H9 (cell line): ENCODE results near the gene NPTX1. TPM values are rescaled to one million over a fixed set of nuclear protein-coding genes. Genes with fewer than 3 reads are reported as not detected.

Experiments used
- DNase-seq: peaks from one replicate; pipeline ENCODE4 v3.0.0-alpha.2; 2017
- H2AFZ ChIP-seq: one replicate; pipeline ENCODE4 v1.6.1; 2013; ENCODE audit warnings: mild to moderate bottlenecking, low read length, control low read depth, moderate library complexity
- H2AK5ac ChIP-seq: 2 replicates; pipeline ENCODE4 v1.6.1; 2013; ENCODE audit warnings: low read length, control low read depth, mixed read lengths; ENCODE audit not compliant: insufficient read length
- H2BK120ac ChIP-seq: one replicate; pipeline ENCODE4 v1.6.1; 2013; ENCODE audit warnings: low read depth, mild to moderate bottlenecking, low read length, control low read depth, inconsistent platforms; ENCODE audit not compliant: poor library complexity, severe bottlenecking
- H2BK12ac ChIP-seq: 2 replicates; pipeline ENCODE4 v1.6.1; 2013; ENCODE audit warnings: low read length, control low read depth, mixed read lengths, low read depth; ENCODE audit not compliant: insufficient read length
- H2BK15ac ChIP-seq: 2 replicates; pipeline ENCODE4 v1.6.1; 2013; ENCODE audit warnings: low read depth, low read length, control low read depth
- H2BK20ac ChIP-seq: one replicate; pipeline ENCODE4 v1.6.1; 2013; ENCODE audit warnings: low read depth, mild to moderate bottlenecking, low read length, control low read depth, inconsistent platforms; ENCODE audit not compliant: poor library complexity, severe bottlenecking
- H2BK5ac ChIP-seq: 2 replicates; pipeline ENCODE4 v1.6.1; 2013; ENCODE audit warnings: low read length, control low read depth, mixed read lengths; ENCODE audit not compliant: insufficient read length
- H3K14ac ChIP-seq: 2 replicates; pipeline ENCODE4 v1.6.1; 2013; ENCODE audit warnings: low read length, control low read depth; ENCODE audit not compliant: insufficient read depth
- H3K18ac ChIP-seq: 2 replicates; pipeline ENCODE4 v1.6.1; 2013; ENCODE audit warnings: low read depth, mild to moderate bottlenecking, mixed read lengths, low read length, control low read depth; ENCODE audit not compliant: insufficient read length
- H3K23ac ChIP-seq: 2 replicates; pipeline ENCODE4 v1.6.1; 2013; ENCODE audit warnings: low read length, control low read depth, mixed read lengths, low read depth; ENCODE audit not compliant: insufficient read length
- H3K23me2 ChIP-seq: 2 replicates; pipeline ENCODE4 v1.6.1; 2013; ENCODE audit warnings: low read depth, mild to moderate bottlenecking, mixed read lengths, low read length, control low read depth; ENCODE audit not compliant: insufficient read length, poor library complexity, severe bottlenecking
- H3K27ac ChIP-seq: 2 replicates; pipeline ENCODE4 v1.5.1; 2013; ENCODE audit warnings: low read length, control low read depth, mixed read lengths, low read depth; ENCODE audit not compliant: insufficient read length
- H3K27me3 ChIP-seq: 2 replicates; pipeline ENCODE4 v1.6.1; 2013; ENCODE audit warnings: low read length, control low read depth, inconsistent platforms; ENCODE audit not compliant: insufficient read depth
- H3K4ac ChIP-seq: 2 replicates; pipeline ENCODE4 v1.6.1; 2013; ENCODE audit warnings: low read depth, mild to moderate bottlenecking, control low read depth, inconsistent platforms, low read length, moderate library complexity
- H3K4me1 ChIP-seq: 2 replicates; pipeline ENCODE4 v1.6.1; 2013; ENCODE audit warnings: low read length, control low read depth, inconsistent platforms; ENCODE audit not compliant: insufficient read depth
- H3K4me2 ChIP-seq: 2 replicates; pipeline ENCODE4 v1.6.1; 2013; ENCODE audit warnings: low read length, control low read depth, mixed read lengths; ENCODE audit not compliant: insufficient read length, insufficient read depth
- H3K56ac ChIP-seq: 2 replicates; pipeline ENCODE4 v1.6.1; 2013; ENCODE audit warnings: low read depth, mild to moderate bottlenecking, mixed read lengths, low read length, control low read depth; ENCODE audit not compliant: insufficient read length
- H3K79me1 ChIP-seq: 2 replicates; pipeline ENCODE4 v1.6.1; 2013; ENCODE audit warnings: low read depth, mild to moderate bottlenecking, moderate library complexity, low read length, control low read depth, inconsistent platforms; ENCODE audit not compliant: insufficient read depth, poor library complexity, severe bottlenecking
- H3K79me2 ChIP-seq: 2 replicates; pipeline ENCODE4 v1.6.1; 2013; ENCODE audit warnings: low read length, control low read depth, inconsistent platforms; ENCODE audit not compliant: insufficient read depth
- H3K9ac ChIP-seq: 2 replicates; pipeline ENCODE4 v1.6.1; 2013; ENCODE audit warnings: low read length, control low read depth, mixed read lengths; ENCODE audit not compliant: insufficient read length; ENCODE audit errors: extremely low read depth
- H3K9me3 ChIP-seq: one replicate; pipeline ENCODE4 v1.6.1; 2013; ENCODE audit warnings: low read depth, low read length, inconsistent platforms; ENCODE audit not compliant: control insufficient read depth
- H3T11ph ChIP-seq: one replicate; pipeline ENCODE4 v1.6.1; 2013; ENCODE audit warnings: mild to moderate bottlenecking, low read length, control low read depth, inconsistent platforms
- H4K20me1 ChIP-seq: one replicate; pipeline ENCODE4 v1.6.1; 2013; ENCODE audit not compliant: control insufficient read depth, insufficient read length, insufficient read depth
- H4K5ac ChIP-seq: 2 replicates; pipeline ENCODE4 v1.6.1; 2013; ENCODE audit warnings: low read depth, mild to moderate bottlenecking, mixed read lengths, low read length, control low read depth; ENCODE audit not compliant: insufficient read length
- H4K8ac ChIP-seq: replicated peaks from 2 replicates; pipeline ENCODE4 v1.6.1; 2013; ENCODE audit warnings: low read length, control low read depth, mixed read lengths, low read depth; ENCODE audit not compliant: insufficient read length
- H4K91ac ChIP-seq: 2 replicates; pipeline ENCODE4 v1.6.1; 2013; ENCODE audit warnings: low read depth, mild to moderate bottlenecking, moderate library complexity, mixed read lengths, low read length, control low read depth; ENCODE audit not compliant: insufficient read length
- H3K27ac Mint-ChIP-seq, 3 experiments: 2 replicates in 2 of 3; 3 replicates in 1 of 3; pipeline ENCODE4 v1.8.0; 2020 to 2021; ENCODE audit warnings: mixed read lengths in 3 of 3, mild to moderate bottlenecking in 1 of 3, moderate library complexity in 1 of 3
- H3K27me3 Mint-ChIP-seq: 2 replicates; pipeline ENCODE4 v1.8.0; 2021; ENCODE audit warnings: low read depth, mild to moderate bottlenecking, moderate library complexity, mixed read lengths
- H3K36me3 Mint-ChIP-seq, 3 experiments: 2 replicates in 2 of 3; 3 replicates in 1 of 3; pipeline ENCODE4 v1.8.0; 2020 to 2021; ENCODE audit warnings: low read depth in 3 of 3, mixed read lengths in 3 of 3; ENCODE audit not compliant: insufficient read depth in 1 of 3
- H3K4me1 Mint-ChIP-seq, 2 experiments: 2 replicates each; pipeline ENCODE4 v1.8.0; 2020; ENCODE audit warnings: mixed read lengths in 2 of 2
- H3K4me3 Mint-ChIP-seq, 2 experiments: 2 replicates in 1 of 2; 3 replicates in 1 of 2; pipeline ENCODE4 v1.8.0; 2020 to 2021; ENCODE audit warnings: mild to moderate bottlenecking in 2 of 2, mixed read lengths in 2 of 2, moderate library complexity in 1 of 2
- H3K9me3 Mint-ChIP-seq, 2 experiments: 2 replicates in 1 of 2; 3 replicates in 1 of 2; pipeline ENCODE4 v1.8.0; 2020; ENCODE audit warnings: mild to moderate bottlenecking in 2 of 2, mixed read lengths in 2 of 2, moderate library complexity in 1 of 2
- WGBS: extraction: QIAGEN DNeasy Blood & Tissue Kit; methylation state at CpG from one replicate; pipeline ENCODE4 v1.1.7; 2013; ENCODE audit warnings: missing lambda C conversion rate, low lambda C conversion rate, mixed read lengths; ENCODE audit not compliant: insufficient read length; ENCODE audit errors: extremely low coverage; 5-methylcytosine and 5-hydroxymethylcytosine counted together
- total RNA-seq: library from RNA; stranded (reverse); gene quantifications from 2 replicates; pipeline ENCODE4 v1.2.1, GENCODE V29; 2021
- TF ChIP-seq, protein P1 (sequence below): fragments of 200-600 bp; sonication (generic); conservative IDR thresholded peaks from 3 replicates; pipeline ENCODE4 v1.8.0; 2021; ENCODE audit warnings: antibody characterized with exemption, mild to moderate bottlenecking

NPTX1 gene
- total RNA-seq, 1 experiment from 2014 or later = 20.5 TPM

DNA sequence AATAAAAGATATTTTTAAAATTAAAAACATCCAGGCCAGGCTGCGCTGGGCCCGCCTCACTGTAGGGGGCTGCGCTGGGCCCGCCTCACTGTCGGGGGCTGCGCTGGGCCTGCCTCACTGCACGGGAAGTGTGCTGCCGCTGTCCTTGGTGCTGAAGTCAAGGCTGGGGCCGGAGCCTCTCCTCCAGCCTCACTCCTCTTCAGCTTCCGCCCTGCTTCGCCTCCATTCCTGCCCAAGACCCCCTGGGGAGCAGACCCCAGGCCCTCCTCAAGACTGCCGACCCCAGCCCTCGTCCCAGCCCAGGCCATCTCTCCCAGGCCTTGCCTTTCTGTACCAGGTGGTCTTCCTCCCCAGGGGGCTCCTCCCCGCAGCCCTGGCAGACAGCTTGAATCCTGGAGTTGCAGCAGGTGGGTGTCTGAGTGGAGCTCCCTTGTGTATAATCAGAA is 35.3 kb downstream of the NPTX1 start:
- Histone ChIP-seq H3K79me1 (no peaks in the 10 kb centered on the region), H3K9ac (no peak overlapping the region), H3K4ac (no peak overlapping the region), H3K79me2 (no peaks in the 10 kb centered on the region), H3K23ac (no peak overlapping the region), H2BK5ac (no peak overlapping the region), H2BK12ac (no peak overlapping the region), H3K18ac (no peak overlapping the region), H3K4me2 (no peak overlapping the region), H3K14ac (no peak overlapping the region; the same call in 1 of the 2 replicates), H3K27me3 (no peaks in the 10 kb centered on the region), H2AFZ (no peak overlapping the region), H2BK15ac (no peak overlapping the region; the same call in 1 of the 2 replicates), H3K27ac (no peak overlapping the region), H4K8ac (no peak overlapping the region), H4K91ac (no peak overlapping the region), H2BK20ac (no peak overlapping the region), H2AK5ac (no peak overlapping the region), H3K4me1 (no peaks in the 10 kb centered on the region), H2BK120ac (no peak overlapping the region), H3T11ph (no peak overlapping the region), H4K5ac (no peak overlapping the region), H3K9me3 (no peaks in the 10 kb centered on the region), H4K20me1 (no peaks in the 10 kb centered on the region), H3K56ac (no peak overlapping the region), H3K23me2 (no peaks in the 10 kb centered on the region)
- Mint-ChIP-seq H3K4me1 (peaks cover 7 to 19% of the 10 kb centered on the region in 2 experiments), H3K27me3 (peaks cover 46% of the 10 kb centered on the region), H3K27ac (no peak overlapping the region), H3K9me3 (no peaks in the 10 kb centered on the region), H3K4me3 (no peak overlapping the region), H3K36me3 (no peaks in the 10 kb centered on the region)
- WGBS = no CpG with 5 or more reads among the region's 14 CpGs
- DNase-seq = peak; percentile 88
- TF ChIP-seq, protein P1, sequence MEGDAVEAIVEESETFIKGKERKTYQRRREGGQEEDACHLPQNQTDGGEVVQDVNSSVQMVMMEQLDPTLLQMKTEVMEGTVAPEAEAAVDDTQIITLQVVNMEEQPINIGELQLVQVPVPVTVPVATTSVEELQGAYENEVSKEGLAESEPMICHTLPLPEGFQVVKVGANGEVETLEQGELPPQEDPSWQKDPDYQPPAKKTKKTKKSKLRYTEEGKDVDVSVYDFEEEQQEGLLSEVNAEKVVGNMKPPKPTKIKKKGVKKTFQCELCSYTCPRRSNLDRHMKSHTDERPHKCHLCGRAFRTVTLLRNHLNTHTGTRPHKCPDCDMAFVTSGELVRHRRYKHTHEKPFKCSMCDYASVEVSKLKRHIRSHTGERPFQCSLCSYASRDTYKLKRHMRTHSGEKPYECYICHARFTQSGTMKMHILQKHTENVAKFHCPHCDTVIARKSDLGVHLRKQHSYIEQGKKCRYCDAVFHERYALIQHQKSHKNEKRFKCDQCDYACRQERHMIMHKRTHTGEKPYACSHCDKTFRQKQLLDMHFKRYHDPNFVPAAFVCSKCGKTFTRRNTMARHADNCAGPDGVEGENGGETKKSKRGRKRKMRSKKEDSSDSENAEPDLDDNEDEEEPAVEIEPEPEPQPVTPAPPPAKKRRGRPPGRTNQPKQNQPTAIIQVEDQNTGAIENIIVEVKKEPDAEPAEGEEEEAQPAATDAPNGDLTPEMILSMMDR = peak; percentile 26; the same call in 1 of the 3 replicates
